K562 (cell line): Measurements from ENCODE around the gene RPS27. TPM values are rescaled to one million over a fixed set of nuclear protein-coding genes. Genes with fewer than 3 reads are reported as not detected.
A peak's percentile ranks its signal among the peaks of the same experiment; 100 is the strongest.

ENCODE experiments used
- COPS2 ChIP-seq: fragments of 450-650 bp; conservative IDR thresholded peaks from 2 replicates; pipeline ENCODE4 v1.6.1; 2016; ENCODE audit warnings: mild to moderate bottlenecking, moderate library complexity
- CREB1 ChIP-seq, 2 experiments: sonication (generic) in 1 of 2; formaldehyde crosslinking in 1 of 2; IDR thresholded peaks; 2 replicates each; pipeline versions ENCODE4 v1.6.1 to v1.8.0; 2012 to 2022; ENCODE audit warnings: inconsistent platforms in 1 of 2, mild to moderate bottlenecking in 1 of 2, missing genetic modification reagents in 1 of 2, moderate library complexity in 1 of 2
- HEY1 ChIP-seq: fragments of 250-450 bp; sonication (Bioruptor Pico); IDR thresholded peaks from 2 replicates; pipeline ENCODE4 v1.5.0; 2020; ENCODE audit warnings: mild to moderate bottlenecking, moderate library complexity, borderline replicate concordance
- HLTF ChIP-seq: fragments of 450-650 bp; IDR thresholded peaks from 2 replicates; pipeline ENCODE4 v1.6.1; 2016
- JUNB ChIP-seq: fragments of 450-650 bp; formaldehyde crosslinking; conservative IDR thresholded peaks from 2 replicates; pipeline ENCODE4 v1.4.0; 2020; ENCODE audit warnings: mild to moderate bottlenecking
- MAX ChIP-seq: sonication (generic); formaldehyde crosslinking; IDR thresholded peaks from 2 replicates; pipeline ENCODE4 v1.9.0; 2022; ENCODE audit warnings: mild to moderate bottlenecking, missing genetic modification reagents
- MEF2D ChIP-seq: conservative IDR thresholded peaks from 2 replicates; pipeline ENCODE4 v1.6.1; 2016; ENCODE audit warnings: low read depth, missing genetic modification characterization, missing compliant biosample characterization
- NBN ChIP-seq: fragments of 450-650 bp; IDR thresholded peaks from 2 replicates; pipeline ENCODE4 v1.6.1; 2016; ENCODE audit warnings: low read depth, mild to moderate bottlenecking
- NR0B1 ChIP-seq: fragments of 450-650 bp; IDR thresholded peaks from one replicate; pipeline ENCODE4 v1.6.1; 2018; ENCODE audit warnings: mild to moderate bottlenecking, moderate library complexity; ENCODE audit not compliant: partially characterized antibody
- PCBP2 ChIP-seq: fragments of 200-400 bp; formaldehyde crosslinking; IDR thresholded peaks from 2 replicates; pipeline ENCODE4 v1.6.1; 2018; ENCODE audit warnings: low read length, low read depth, mild to moderate bottlenecking, moderate library complexity; ENCODE audit not compliant: poor library complexity, severe bottlenecking
- RBM17 ChIP-seq: fragments of 200-400 bp; formaldehyde crosslinking; IDR thresholded peaks from 2 replicates; pipeline ENCODE4 v1.6.1; 2017; ENCODE audit warnings: low read depth, mild to moderate bottlenecking, low read length, borderline replicate concordance
- RHOXF2B ChIP-seq: fragments of 250-450 bp; sonication (Bioruptor Pico); conservative IDR thresholded peaks from 2 replicates; pipeline ENCODE4 v1.5.1; 2021
- SMARCB1 ChIP-seq: IDR thresholded peaks from 2 replicates; pipeline ENCODE4 v1.6.1; 2011; ENCODE audit warnings: improper control_type of control experiment, low read depth; ENCODE audit not compliant: insufficient read length
- XRCC5 ChIP-seq: fragments of 200-400 bp; formaldehyde crosslinking; IDR thresholded peaks from 2 replicates; pipeline ENCODE4 v1.6.1; 2017; ENCODE audit warnings: low read depth, mild to moderate bottlenecking, low read length
- ZBTB7A ChIP-seq: IDR thresholded peaks from 2 replicates; pipeline ENCODE4 v1.6.1; 2011; ENCODE audit warnings: low read depth, mild to moderate bottlenecking, low read length, moderate library complexity, borderline replicate concordance; ENCODE audit not compliant: control insufficient read depth
- ZNF253 ChIP-seq: fragments of 250-450 bp; sonication (Bioruptor Pico); conservative IDR thresholded peaks from 2 replicates; pipeline ENCODE4 v1.6.1; 2021; ENCODE audit warnings: mild to moderate bottlenecking
- ZNF318 ChIP-seq, 2 experiments: fragments of 450-650 bp; IDR thresholded peaks; 2 replicates each; pipeline ENCODE4 v1.6.1; 2016; ENCODE audit warnings: mild to moderate bottlenecking in 2 of 2, borderline replicate concordance in 1 of 2, low read depth in 1 of 2, moderate library complexity in 1 of 2
- ZNF551 ChIP-seq: fragments of 250-450 bp; sonication (Bioruptor Pico); IDR thresholded peaks from 2 replicates; pipeline ENCODE4 v1.5.0; 2021; ENCODE audit warnings: mild to moderate bottlenecking, moderate library complexity
- polyA plus RNA-seq, 8 experiments: library from polyadenylated mRNA; depleted of rRNA in 4 of 8; stranded (reverse) in 5 of 8; unstranded in 3 of 8; fragments of >200 nt; fragmentation: Nextera tagmentation in 2 of 8; fragmentation: Illumina TruSeq in 1 of 8; extraction: Ambion mirVana in 2 of 8; extraction: Trizol in 1 of 8; gene quantifications; 2 replicates each; pipeline versions ENCODE4 v1.2.1 to v1.2.3, GENCODE V29; 2011 to 2014; ENCODE audit warnings: inconsistent platforms in 1 of 8, missing spikeins in 1 of 8
- total RNA-seq, 7 experiments: library from RNA; depleted of rRNA in 6 of 7; stranded (reverse); fragments of >200 nt in 6 of 7; fragmentation: Illumina TruSeq in 2 of 7; extraction: Trizol in 2 of 7; gene quantifications; 2 replicates each; pipeline versions ENCODE4 v1.2.1 to v1.2.3, GENCODE V29; 2011 to 2021; ENCODE audit warnings: low replicate concordance in 1 of 7

The RPS27 gene
- total and polyA plus RNA-seq, 9 of the 15 experiments (the other 6 are each of a cell fraction or from before 2014, with no cell fraction given), result 2,091 to 9,377 (median 6,706) TPM

- TF ChIP-seq RBM17 (no peak), ZNF318 (IDR thresholded peaks at IDR 0.05; ENCODE audit: borderline replicate concordance in 1 of 2, low read depth in 1 of 2) (no peak), NBN (peak; percentile 74), ZBTB7A (peak; percentile 67; the same call in 1 of the 2 replicates), CREB1 (IDR thresholded peaks at IDR 0.05) (no peak), CREB1 (CRISPR knock-in tag; IDR thresholded peaks at IDR 0.05) (0 out of 2 replicates have a peak, but pooled peaks have one; percentile 51), MEF2D (tag) (no peak), HLTF (no peak), MAX (CRISPR knock-in tag) (peak; percentile 37; the same call in 1 of the 2 replicates), JUNB (no peak), XRCC5 (peak; percentile 89), RHOXF2B (CRISPR knock-in tag) (no peak), ZNF253 (CRISPR knock-in tag) (no peak), NR0B1 (no peak), COPS2 (no peak), SMARCB1 (no peak), ZNF551 (CRISPR knock-in tag) (no peak), HEY1 (CRISPR knock-in tag) (no peak), PCBP2 (no peak)
These were observed 43.8 kb upstream of the RPS27 start, which contains the start of gene DENND4B (continued) for GRCh38 chr1:153946622-153947241.
